Measurements from ENCODE around the gene TOP1. TPM values are rescaled to one million over a fixed set of nuclear protein-coding genes. Genes with fewer than 3 reads are reported as not detected.

The TOP1 gene
- total and polyA plus RNA-seq, 9 of the 15 experiments (the other 6 are each of a cell fraction or from before 2014, with no cell fraction given): 26.4 to 127 (median 39.6) TPM

GRCh38 chr20:41028359-41029149, at the start of gene TOP1 (continued):
- TF ChIP-seq, protein P1, sequence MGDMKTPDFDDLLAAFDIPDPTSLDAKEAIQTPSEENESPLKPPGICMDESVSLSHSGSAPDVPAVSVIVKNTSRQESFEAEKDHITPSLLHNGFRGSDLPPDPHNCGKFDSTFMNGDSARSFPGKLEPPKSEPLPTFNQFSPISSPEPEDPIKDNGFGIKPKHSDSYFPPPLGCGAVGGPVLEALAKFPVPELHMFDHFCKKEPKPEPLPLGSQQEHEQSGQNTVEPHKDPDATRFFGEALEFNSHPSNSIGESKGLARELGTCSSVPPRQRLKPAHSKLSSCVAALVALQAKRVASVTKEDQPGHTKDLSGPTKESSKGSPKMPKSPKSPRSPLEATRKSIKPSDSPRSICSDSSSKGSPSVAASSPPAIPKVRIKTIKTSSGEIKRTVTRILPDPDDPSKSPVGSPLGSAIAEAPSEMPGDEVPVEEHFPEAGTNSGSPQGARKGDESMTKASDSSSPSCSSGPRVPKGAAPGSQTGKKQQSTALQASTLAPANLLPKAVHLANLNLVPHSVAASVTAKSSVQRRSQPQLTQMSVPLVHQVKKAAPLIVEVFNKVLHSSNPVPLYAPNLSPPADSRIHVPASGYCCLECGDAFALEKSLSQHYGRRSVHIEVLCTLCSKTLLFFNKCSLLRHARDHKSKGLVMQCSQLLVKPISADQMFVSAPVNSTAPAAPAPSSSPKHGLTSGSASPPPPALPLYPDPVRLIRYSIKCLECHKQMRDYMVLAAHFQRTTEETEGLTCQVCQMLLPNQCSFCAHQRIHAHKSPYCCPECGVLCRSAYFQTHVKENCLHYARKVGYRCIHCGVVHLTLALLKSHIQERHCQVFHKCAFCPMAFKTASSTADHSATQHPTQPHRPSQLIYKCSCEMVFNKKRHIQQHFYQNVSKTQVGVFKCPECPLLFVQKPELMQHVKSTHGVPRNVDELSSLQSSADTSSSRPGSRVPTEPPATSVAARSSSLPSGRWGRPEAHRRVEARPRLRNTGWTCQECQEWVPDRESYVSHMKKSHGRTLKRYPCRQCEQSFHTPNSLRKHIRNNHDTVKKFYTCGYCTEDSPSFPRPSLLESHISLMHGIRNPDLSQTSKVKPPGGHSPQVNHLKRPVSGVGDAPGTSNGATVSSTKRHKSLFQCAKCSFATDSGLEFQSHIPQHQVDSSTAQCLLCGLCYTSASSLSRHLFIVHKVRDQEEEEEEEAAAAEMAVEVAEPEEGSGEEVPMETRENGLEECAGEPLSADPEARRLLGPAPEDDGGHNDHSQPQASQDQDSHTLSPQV (IDR thresholded peaks at IDR 0.05): peak; percentile 39
- TF ChIP-seq HDAC6 (IDR thresholded peaks at IDR 0.05; ENCODE audit: low read depth, low read length) (no peak), NFE2 (IDR thresholded peaks at IDR 0.05; ENCODE audit: low read depth) (0 out of 2 replicates have a peak, but pooled peaks have one; percentile 5), LEF1 (IDR thresholded peaks at IDR 0.05) (no peak), ZNF764 (CRISPR knock-in tag; IDR thresholded peaks at IDR 0.05; ENCODE audit: low read depth) (no peak), FOXK2 (conservative IDR thresholded peaks at IDR 0.05 in 1 of 2, IDR thresholded peaks at IDR 0.05 in 1 of 2; ENCODE audit: low read depth in 2 of 2) (peak in 1 of 2 experiments; percentile 77; a peak in 2 of 4 replicates), RB1 (IDR thresholded peaks at IDR 0.05; ENCODE audit: low read depth) (peak; percentile 54; the same call in 1 of the 2 replicates), ZNF699 (CRISPR knock-in tag; IDR thresholded peaks at IDR 0.05; ENCODE audit: insufficient replicate concordance) (no peak), SNIP1 (IDR thresholded peaks at IDR 0.05; ENCODE audit: low read depth) (no peak), HNRNPLL (IDR thresholded peaks at IDR 0.05; ENCODE audit: low read depth, low read length, poor library complexity, severe bottlenecking) (peak; percentile 57), GTF2A2 (tag; IDR thresholded peaks at IDR 0.05) (0 out of 2 replicates have a peak, but pooled peaks have one; percentile 17), U2AF2 (optimal IDR thresholded peaks at IDR 0.05; ENCODE audit: low read depth, low read length) (no peak), CLOCK (CRISPR knock-in tag; IDR thresholded peaks at IDR 0.05; ENCODE audit: borderline replicate concordance) (0 out of 2 replicates have a peak, but pooled peaks have one; percentile 48), ZFP36 (IDR thresholded peaks at IDR 0.05; ENCODE audit: low read depth, low read length, partially characterized antibody) (no peak), SREBF2 (CRISPR knock-in tag; IDR thresholded peaks at IDR 0.05) (no peak), MYBL2 (IDR thresholded peaks at IDR 0.05; ENCODE audit: low read depth) (no peak), MYBL2 (CRISPR knock-in tag; IDR thresholded peaks at IDR 0.05; ENCODE audit: borderline replicate concordance) (no peak), PTRF (tag; IDR thresholded peaks at IDR 0.05) (no peak), YY1 (IDR thresholded peaks at IDR 0.05; ENCODE audit: borderline replicate concordance in 1 of 3, control insufficient read depth in 1 of 3, extremely low read depth in 1 of 3, insufficient read depth in 3 of 3, insufficient read length in 1 of 3, insufficient replicate concordance in 2 of 3, low read depth in 1 of 3, low read length in 2 of 3) (peak in 1 of 3 experiments; percentile 2)
